ENCODE results near the gene PDZD7.

- TF ChIP-seq CTCF (IDR thresholded peaks at IDR 0.05) (no peak), POLR2AphosphoS5 (IDR thresholded peaks at IDR 0.05; ENCODE audit: low read depth, low read length) (no peak), TCF7L2 (IDR thresholded peaks at IDR 0.05; ENCODE audit: low read depth, low read length) (no peak), REST (IDR thresholded peaks at IDR 0.05; ENCODE audit: insufficient read depth in 1 of 2, low read depth in 2 of 2, low read length in 1 of 2) (no peak), SIN3A (IDR thresholded peaks at IDR 0.05; ENCODE audit: borderline replicate concordance, insufficient read depth, low read depth, low read length) (no peak)
Measured at GRCh38 chr10:101000127-101000914, 30.6 kb downstream of the PDZD7 start.
